ENCODE data around the gene IFTAP. TPM values are rescaled to one million over a fixed set of nuclear protein-coding genes. Genes with fewer than 3 reads are reported as not detected.

Gene IFTAP
- total RNA-seq, 1 donor from 2014 or later, result 15.2 TPM

DNA sequence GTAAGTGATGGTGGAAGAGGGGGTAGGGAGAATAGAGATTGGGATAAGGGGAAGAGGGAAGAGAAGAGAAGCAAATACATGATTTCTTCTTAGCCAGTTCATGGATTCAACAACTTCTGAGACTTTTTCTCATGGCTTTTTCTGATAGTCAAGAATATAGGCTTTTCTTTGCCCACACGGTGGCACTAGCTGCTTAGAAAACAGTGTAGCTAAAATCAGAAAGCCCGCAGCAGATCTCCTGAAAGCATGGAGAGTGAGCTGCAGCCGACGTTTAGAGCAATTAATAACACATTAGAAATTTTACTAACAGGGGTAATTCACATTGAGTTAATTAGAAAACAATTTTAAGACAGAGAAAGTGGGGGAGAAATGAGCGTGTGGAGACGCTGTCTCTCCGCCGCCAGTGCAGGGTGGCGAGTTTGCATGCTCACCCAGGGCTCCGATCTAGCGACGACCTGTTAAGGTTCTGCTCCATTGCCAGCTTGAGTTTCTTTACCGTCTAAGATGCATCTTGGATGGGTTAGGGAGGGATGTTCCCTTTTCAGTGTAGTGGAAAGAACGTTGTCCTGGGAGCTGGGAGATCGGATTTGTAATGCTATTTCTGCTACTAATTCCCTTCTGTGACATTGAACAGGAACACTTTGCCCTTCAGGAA is 29.8 kb upstream of the IFTAP start:
- H3K9me3 ChIP-seq, result no peaks in the 10 kb centered on the region
- H3K36me3 ChIP-seq, result no peaks in the 10 kb centered on the region
- H3K4me1 ChIP-seq, result no peaks in the 10 kb centered on the region
- DNase-seq (no peak), ATAC-seq (peak; percentile 52 to 77)
- peak overlapping the region; percentile 41 for H3K4me3 ChIP-seq
- no peaks in the 10 kb centered on the region for H3K27me3 ChIP-seq (ENCODE audit: low read depth)
- no peak overlapping the region for H3K27ac ChIP-seq
- TF ChIP-seq, protein P1, sequence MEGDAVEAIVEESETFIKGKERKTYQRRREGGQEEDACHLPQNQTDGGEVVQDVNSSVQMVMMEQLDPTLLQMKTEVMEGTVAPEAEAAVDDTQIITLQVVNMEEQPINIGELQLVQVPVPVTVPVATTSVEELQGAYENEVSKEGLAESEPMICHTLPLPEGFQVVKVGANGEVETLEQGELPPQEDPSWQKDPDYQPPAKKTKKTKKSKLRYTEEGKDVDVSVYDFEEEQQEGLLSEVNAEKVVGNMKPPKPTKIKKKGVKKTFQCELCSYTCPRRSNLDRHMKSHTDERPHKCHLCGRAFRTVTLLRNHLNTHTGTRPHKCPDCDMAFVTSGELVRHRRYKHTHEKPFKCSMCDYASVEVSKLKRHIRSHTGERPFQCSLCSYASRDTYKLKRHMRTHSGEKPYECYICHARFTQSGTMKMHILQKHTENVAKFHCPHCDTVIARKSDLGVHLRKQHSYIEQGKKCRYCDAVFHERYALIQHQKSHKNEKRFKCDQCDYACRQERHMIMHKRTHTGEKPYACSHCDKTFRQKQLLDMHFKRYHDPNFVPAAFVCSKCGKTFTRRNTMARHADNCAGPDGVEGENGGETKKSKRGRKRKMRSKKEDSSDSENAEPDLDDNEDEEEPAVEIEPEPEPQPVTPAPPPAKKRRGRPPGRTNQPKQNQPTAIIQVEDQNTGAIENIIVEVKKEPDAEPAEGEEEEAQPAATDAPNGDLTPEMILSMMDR (IDR thresholded peaks at IDR 0.05), result peak; percentile 68
- intact Hi-C loops (cut with DNase I), result loop anchor here (10.0 kb wide), 1 partner anchor 110 kb away; no protein-coding TSS in a partner anchor

DNA sequence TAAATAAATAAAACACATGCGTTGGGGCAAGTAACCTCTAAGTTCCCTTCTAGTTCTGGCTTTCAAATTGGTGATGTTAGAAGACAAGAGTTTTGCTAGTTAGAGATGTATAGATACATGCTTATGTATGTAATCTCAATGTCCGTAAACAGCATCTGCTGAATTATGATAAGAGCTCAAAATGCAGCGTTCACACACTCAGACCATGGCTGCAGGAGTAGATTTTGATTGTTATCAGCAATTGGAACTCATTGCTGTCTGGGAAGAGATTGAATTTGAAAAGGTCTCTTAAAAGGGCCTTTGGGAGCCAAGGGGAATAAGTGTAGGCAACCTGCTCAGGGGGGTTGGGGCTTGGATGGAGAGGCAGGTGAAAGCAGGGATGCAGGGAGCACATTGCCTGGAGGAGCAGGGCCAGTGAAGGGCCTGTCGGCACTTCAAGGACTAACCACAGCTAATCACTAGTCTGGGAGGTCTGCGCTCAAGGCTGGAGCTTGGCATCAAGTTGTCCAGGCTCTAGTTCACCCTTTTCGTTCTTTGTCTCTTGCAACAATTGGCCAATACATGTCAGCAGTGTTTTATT is 29.2 kb upstream of the IFTAP start:
- no peak overlapping the region for H3K4me3 ChIP-seq
- TF ChIP-seq, protein P1 (IDR thresholded peaks at IDR 0.05), result no peak
- intact Hi-C loops (cut with DNase I), result loop anchor here (10.0 kb wide), 1 partner anchor 110 kb away; no protein-coding TSS in a partner anchor

DNA sequence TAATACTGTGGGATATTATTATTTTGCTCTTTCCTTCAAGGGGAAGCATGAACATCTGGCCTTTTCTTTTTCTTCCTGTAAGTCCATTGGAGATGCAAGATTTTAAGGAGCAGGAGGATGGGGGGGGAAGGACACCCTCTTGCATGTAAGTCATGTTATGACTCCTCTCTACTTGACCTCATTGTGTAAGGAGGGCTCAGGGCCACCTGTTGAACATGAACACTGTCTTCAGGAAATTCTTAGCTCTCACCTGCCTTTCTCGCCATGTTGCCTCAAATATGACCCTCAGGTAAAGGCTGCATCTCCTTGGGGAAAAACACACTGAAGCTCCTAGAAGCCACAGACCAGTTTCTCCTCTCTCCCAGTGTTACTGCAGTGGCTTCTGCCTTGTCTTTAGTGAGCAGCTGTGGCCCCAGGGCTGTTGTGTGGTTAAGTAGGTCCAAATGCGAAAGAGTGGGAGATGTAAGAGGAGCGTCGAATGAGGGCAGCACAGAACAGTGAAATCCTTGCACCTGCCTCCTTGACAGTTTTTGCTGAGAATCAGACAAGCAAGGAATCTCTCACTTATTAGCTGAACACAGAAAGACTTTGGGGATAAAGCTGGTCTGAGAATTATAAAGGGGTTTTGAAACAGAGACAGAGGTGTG is 27.8 kb upstream of the IFTAP start:
- TF ChIP-seq, protein P1 (IDR thresholded peaks at IDR 0.05), result no peak
- no peak for DNase-seq
- intact Hi-C loops (cut with DNase I), result loop anchor here (10.0 kb wide), 1 partner anchor 108 kb away; no protein-coding TSS in a partner anchor

More for the DNA sequence above, 29.2 kb upstream of the IFTAP start:
- no peak overlapping the region for H3K27ac ChIP-seq
- H3K9me3 ChIP-seq, result no peaks in the 10 kb centered on the region
- no peaks in the 10 kb centered on the region for H3K36me3 ChIP-seq
- ATAC-seq (no peak), DNase-seq (no peak)
- H3K4me1 ChIP-seq, result no peaks in the 10 kb centered on the region
- no peaks in the 10 kb centered on the region for H3K27me3 ChIP-seq (ENCODE audit: low read depth)

DNA sequence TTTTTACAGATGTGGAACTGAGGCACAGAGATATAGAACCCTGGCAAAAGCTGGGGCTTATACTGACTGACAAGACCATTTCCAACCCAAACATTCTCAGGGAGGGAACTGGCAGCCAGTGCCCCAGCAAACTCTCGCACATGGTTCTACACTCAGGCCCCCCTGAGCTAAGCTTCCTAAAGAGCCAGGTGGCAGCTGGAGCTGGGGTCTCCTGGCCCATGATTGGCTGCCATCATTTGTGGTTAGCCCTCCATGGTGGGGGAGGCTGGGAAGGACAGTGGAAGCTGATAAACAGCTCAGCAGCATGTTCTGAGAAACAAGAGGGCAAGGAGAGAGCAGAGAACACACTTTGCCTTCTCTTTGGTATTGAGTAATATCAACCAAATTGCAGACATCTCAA is 26.6 kb upstream of the IFTAP start, which contains the start of gene RAG1:
Gene RAG1 (plus strand): TSS at position 314 of the 400 bp plus-strand sequence. CDS start 5,298 bp downstream, outside the sequence.
- no peaks in the 10 kb centered on the region for H3K9me3 ChIP-seq
- DNase-seq, result no peak
- no peaks in the 10 kb centered on the region for H3K36me3 ChIP-seq
- no peaks in the 10 kb centered on the region for H3K27me3 ChIP-seq (ENCODE audit: low read depth)
- no peak within 1 kb of the TSS for H3K27ac ChIP-seq
- TF ChIP-seq, protein P1 (IDR thresholded peaks at IDR 0.05), result no peak
- ATAC-seq, result no peak
- no peak within 1 kb of the TSS for H3K4me3 ChIP-seq
- H3K4me1 ChIP-seq, result no peaks in the 10 kb centered on the region
- intact Hi-C loops (cut with DNase I), result loop anchor here (10.0 kb wide), 1 partner anchor 107 kb away; no protein-coding TSS in a partner anchor

More for the DNA sequence above, 27.8 kb upstream of the IFTAP start:
- Histone ChIP-seq H3K27me3 (ENCODE audit: low read depth) (no peaks in the 10 kb centered on the region), H3K9me3 (no peaks in the 10 kb centered on the region), H3K4me3 (no peak overlapping the region), H3K4me1 (no peaks in the 10 kb centered on the region), H3K36me3 (no peaks in the 10 kb centered on the region), H3K27ac (no peak overlapping the region)
- no peak for ATAC-seq

DNA sequence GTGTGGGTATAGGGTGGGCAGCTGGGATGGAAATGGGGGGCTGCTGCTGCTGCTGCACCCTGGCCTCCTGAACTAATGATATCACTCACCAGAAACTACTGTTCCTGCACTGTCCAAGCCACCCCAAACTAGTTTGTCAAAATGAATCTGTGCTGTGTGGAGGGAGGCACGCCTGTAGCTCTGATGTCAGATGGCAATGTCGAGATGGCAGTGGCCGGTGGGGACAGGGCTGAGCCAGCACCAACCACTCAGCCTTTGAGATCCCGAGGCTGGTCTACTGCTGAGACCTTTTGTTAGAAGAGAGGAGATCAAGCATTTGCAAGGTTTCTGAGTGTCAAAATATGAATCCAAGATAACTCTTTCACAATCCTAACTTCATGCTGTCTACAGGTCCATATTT is 25.2 kb upstream of the IFTAP start:
- H3K27me3 ChIP-seq (ENCODE audit: low read depth), result no peaks in the 10 kb centered on the region
- TF ChIP-seq, protein P1 (IDR thresholded peaks at IDR 0.05), result no peak
- ATAC-seq, result no peak
- intact Hi-C loops (cut with DNase I), result loop anchor here (10.0 kb wide), 1 partner anchor 106 kb away; no protein-coding TSS in a partner anchor
- H3K36me3 ChIP-seq, result no peaks in the 10 kb centered on the region
- H3K9me3 ChIP-seq, result no peaks in the 10 kb centered on the region
- H3K4me3 ChIP-seq, result no peak overlapping the region
- DNase-seq, result no peak
- no peaks in the 10 kb centered on the region for H3K4me1 ChIP-seq
- no peak overlapping the region for H3K27ac ChIP-seq

Data from lower lobe of right lung (tissue), 2 donors.